ENCODE data around the gene SLC9A9. TPM values are rescaled to one million over a fixed set of nuclear protein-coding genes. Genes with fewer than 3 reads are reported as not detected.

Gene SLC9A9
- total RNA-seq, 6 experiments from 2014 or later, result 1.3 to 6.3 (median 3.0) TPM

GRCh38 chr3:143617050-143617449 lies 231.2 kb downstream of the SLC9A9 start:
- Histone ChIP-seq H3K27ac (no peak overlapping the region), H3K9me3 (no peaks in the 10 kb centered on the region), H3K4me3 (no peak overlapping the region), H3K4me1 (no peaks in the 10 kb centered on the region), H3K36me3 (no peaks in the 10 kb centered on the region), H3K27me3 (no peaks in the 10 kb centered on the region)
- DNase-seq, result no peak
- intact Hi-C loops (cut with DNase I), result no loop called here
- TF ChIP-seq CTCF (IDR thresholded peaks at IDR 0.05), result no peak
- TF ChIP-seq POLR2A (IDR thresholded peaks at IDR 0.05), result no peak
- no peak for ATAC-seq
- WGBS (ENCODE audit: insufficient coverage, low coverage, low lambda C conversion rate, missing lambda C conversion rate), result 71% methylated on average over 2 of the region's 2 CpGs

- DNase-seq (no peak), ATAC-seq (no peak)
- Histone ChIP-seq H3K4me3 (no peak overlapping the region), H3K27ac (no peak overlapping the region), H3K36me3 (no peaks in the 10 kb centered on the region), H3K4me1 (no peaks in the 10 kb centered on the region), H3K9me3 (no peaks in the 10 kb centered on the region), H3K27me3 (no peaks in the 10 kb centered on the region)
- intact Hi-C loops (cut with DNase I), result no loop called here
- TF ChIP-seq CTCF (IDR thresholded peaks at IDR 0.05) (no peak), POLR2A (IDR thresholded peaks at IDR 0.05) (no peak)
Measured at GRCh38 chr3:143613226-143613625, 235.0 kb downstream of the SLC9A9 start.

- 78% methylated on average over 2 of the region's 2 CpGs for WGBS (ENCODE audit: insufficient coverage, low coverage, low lambda C conversion rate, missing lambda C conversion rate)
- DNase-seq (no peak), ATAC-seq (no peak)
- TF ChIP-seq CTCF (IDR thresholded peaks at IDR 0.05) (no peak), POLR2A (IDR thresholded peaks at IDR 0.05) (no peak)
- H3K36me3 ChIP-seq, result no peaks in the 10 kb centered on the region
- no peaks in the 10 kb centered on the region for H3K9me3 ChIP-seq
- H3K4me1 ChIP-seq, result no peaks in the 10 kb centered on the region
- H3K27me3 ChIP-seq, result no peaks in the 10 kb centered on the region
- no peak overlapping the region for H3K27ac ChIP-seq
- no peak overlapping the region for H3K4me3 ChIP-seq
- intact Hi-C loops (cut with DNase I), result no loop called here
Measured at GRCh38 chr3:143612541-143612940, 235.7 kb downstream of the SLC9A9 start.

- no peak for ATAC-seq
- no peak for DNase-seq
- 68% methylated on average over 5 of the region's 5 CpGs for WGBS (ENCODE audit: insufficient coverage, low coverage, low lambda C conversion rate, missing lambda C conversion rate)
- H3K4me3 ChIP-seq, result no peak overlapping the region
- intact Hi-C loops (cut with DNase I), result no loop called here
- TF ChIP-seq CTCF (IDR thresholded peaks at IDR 0.05) (no peak), POLR2A (IDR thresholded peaks at IDR 0.05) (no peak)
- no peaks in the 10 kb centered on the region for H3K4me1 ChIP-seq
- H3K27ac ChIP-seq, result no peak overlapping the region
- no peaks in the 10 kb centered on the region for H3K27me3 ChIP-seq
- H3K9me3 ChIP-seq, result no peaks in the 10 kb centered on the region
- no peaks in the 10 kb centered on the region for H3K36me3 ChIP-seq
Measured at GRCh38 chr3:143608966-143609365, 239.3 kb downstream of the SLC9A9 start.

- no peak for TF ChIP-seq POLR2A (IDR thresholded peaks at IDR 0.05)
- TF ChIP-seq CTCF (IDR thresholded peaks at IDR 0.05), result no peak
- no peak overlapping the region for H3K27ac ChIP-seq
- no peak for DNase-seq
Measured at GRCh38 chr3:143605233-143605950, 242.9 kb downstream of the SLC9A9 start.

More at GRCh38 chr3:143605233-143605950, 242.9 kb downstream of the SLC9A9 start:
- no peaks in the 10 kb centered on the region for H3K36me3 ChIP-seq
- H3K27me3 ChIP-seq, result no peaks in the 10 kb centered on the region
- no peaks in the 10 kb centered on the region for H3K4me1 ChIP-seq
- 80% methylated on average over 3 of the region's 3 CpGs for WGBS (ENCODE audit: insufficient coverage, low coverage, low lambda C conversion rate, missing lambda C conversion rate)
- no peaks in the 10 kb centered on the region for H3K9me3 ChIP-seq
- intact Hi-C loops (cut with DNase I), result no loop called here
- no peak overlapping the region for H3K4me3 ChIP-seq
- no peak for ATAC-seq

Measured in right lobe of liver (tissue), 6 donors.